Measurements from ENCODE around the gene ZNF691. TPM values are rescaled to one million over a fixed set of nuclear protein-coding genes. Genes with fewer than 3 reads are reported as not detected.
"Not testable (repeated sequence)": the region's sequence is repeated elsewhere in the genome, so short reads cannot be mapped to it uniquely, and the experiment has no call there.

The ZNF691 gene
- total and polyA plus RNA-seq, 9 donors = 7.9 to 14.1 (median 12.3) TPM

DNA sequence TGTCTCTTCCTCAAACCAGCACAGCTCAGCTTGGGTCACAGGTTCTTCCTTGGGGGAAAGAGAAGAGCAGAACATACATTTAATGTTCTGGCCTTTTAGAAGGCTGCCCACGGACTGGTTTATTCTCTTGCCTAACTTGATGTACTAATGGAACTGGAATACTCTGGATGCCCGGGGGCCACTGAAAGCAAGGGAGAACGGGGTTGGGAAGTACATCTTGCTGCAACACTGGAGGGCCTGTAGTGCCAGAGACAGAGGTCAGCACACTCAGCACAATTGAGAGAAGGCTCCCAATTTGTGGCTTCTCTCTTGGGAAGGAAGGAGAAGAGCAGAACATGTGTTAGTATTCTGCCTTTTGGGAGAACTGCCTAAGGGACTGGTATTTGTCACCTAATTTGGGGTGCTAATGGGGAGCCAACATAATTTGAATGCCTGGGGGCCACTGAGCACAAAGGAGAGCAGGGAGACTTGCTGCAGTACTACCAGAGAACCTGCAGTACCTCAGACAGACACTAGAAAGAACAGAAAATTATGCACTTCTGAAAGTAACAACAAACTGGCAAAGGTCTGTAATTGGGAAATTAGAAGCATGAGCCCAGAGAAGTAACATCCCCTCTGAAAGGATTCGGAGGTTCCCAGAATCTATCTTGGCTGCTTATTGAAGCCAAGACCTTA is 14.1 kb downstream of the ZNF691 start:
- Histone ChIP-seq H3K36me3 (no peaks in the 10 kb centered on the region), H3K9me3 (no peaks in the 10 kb centered on the region), H3K27me3 (no peaks in the 10 kb centered on the region), H3K27ac (no peak overlapping the region), H3K4me3 (no peak overlapping the region), H3K4me1 (ENCODE audit: insufficient read depth) (no peaks in the 10 kb centered on the region)
- intact Hi-C loops (cut with DNase I) = no loop called here
- DNase-seq = no peak
- WGBS, 3 donors = 60 to 90% (median 70%) methylated on average over 4 of the region's 4 CpGs
- no peak for TF ChIP-seq POLR2A (IDR thresholded peaks at IDR 0.05)
- TF ChIP-seq, protein P1, sequence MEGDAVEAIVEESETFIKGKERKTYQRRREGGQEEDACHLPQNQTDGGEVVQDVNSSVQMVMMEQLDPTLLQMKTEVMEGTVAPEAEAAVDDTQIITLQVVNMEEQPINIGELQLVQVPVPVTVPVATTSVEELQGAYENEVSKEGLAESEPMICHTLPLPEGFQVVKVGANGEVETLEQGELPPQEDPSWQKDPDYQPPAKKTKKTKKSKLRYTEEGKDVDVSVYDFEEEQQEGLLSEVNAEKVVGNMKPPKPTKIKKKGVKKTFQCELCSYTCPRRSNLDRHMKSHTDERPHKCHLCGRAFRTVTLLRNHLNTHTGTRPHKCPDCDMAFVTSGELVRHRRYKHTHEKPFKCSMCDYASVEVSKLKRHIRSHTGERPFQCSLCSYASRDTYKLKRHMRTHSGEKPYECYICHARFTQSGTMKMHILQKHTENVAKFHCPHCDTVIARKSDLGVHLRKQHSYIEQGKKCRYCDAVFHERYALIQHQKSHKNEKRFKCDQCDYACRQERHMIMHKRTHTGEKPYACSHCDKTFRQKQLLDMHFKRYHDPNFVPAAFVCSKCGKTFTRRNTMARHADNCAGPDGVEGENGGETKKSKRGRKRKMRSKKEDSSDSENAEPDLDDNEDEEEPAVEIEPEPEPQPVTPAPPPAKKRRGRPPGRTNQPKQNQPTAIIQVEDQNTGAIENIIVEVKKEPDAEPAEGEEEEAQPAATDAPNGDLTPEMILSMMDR (IDR thresholded peaks at IDR 0.05) = no peak
- TF ChIP-seq EP300 (IDR thresholded peaks at IDR 0.05) = no peak

DNA sequence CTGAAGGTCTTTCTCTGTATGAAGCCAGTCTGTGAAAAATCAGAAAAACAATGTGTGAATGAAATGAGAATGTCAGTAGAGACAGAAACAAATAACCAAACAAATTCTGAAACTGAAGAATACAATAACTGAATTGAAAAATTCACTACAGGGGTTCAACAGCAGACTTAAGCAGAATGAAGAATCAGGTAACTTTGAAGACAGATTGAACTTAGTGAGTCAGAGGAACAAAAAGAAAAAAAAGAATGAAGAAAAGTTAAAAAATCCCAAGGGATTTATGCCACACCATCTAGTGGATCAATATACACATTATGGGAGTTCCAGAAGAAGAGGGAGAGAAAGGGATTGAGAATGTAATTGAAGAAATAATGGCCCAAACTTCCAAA is 14.6 kb downstream of the ZNF691 start:
- intact Hi-C loops (cut with DNase I) = no loop called here
- Histone ChIP-seq H3K4me3 (no peak overlapping the region), H3K27ac (no peak overlapping the region), H3K36me3 (no peaks in the 10 kb centered on the region), H3K4me1 (ENCODE audit: insufficient read depth) (no peaks in the 10 kb centered on the region), H3K27me3 (no peaks in the 10 kb centered on the region), H3K9me3 (no peaks in the 10 kb centered on the region)
- DNase-seq = no peak
- TF ChIP-seq EP300 (IDR thresholded peaks at IDR 0.05) (no peak), POLR2A (IDR thresholded peaks at IDR 0.05) (no peak)
- TF ChIP-seq, protein P1 (IDR thresholded peaks at IDR 0.05) = no peak

DNA sequence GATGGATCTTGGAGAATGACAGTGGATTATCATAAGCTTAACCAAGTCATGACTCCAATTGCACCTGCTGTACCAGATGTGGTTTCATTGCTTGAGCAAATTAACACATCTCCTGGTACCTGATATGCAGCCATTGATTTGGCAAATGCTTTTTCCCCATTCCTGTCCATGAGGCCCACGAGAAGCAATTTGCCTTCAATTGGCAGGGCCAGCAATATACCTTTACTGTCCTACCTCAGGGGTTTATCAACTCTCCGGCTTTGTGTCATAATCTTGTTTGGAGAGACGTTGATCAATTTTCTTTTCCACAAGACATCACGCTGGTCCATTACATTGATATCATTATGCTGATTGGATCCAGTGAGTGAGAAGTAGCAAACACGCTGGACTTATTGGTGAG is 20.1 kb downstream of the ZNF691 start:
- no peak overlapping the region for H3K4me3 ChIP-seq
- H3K36me3 ChIP-seq = no peaks in the 10 kb centered on the region
- no peaks in the 10 kb centered on the region for H3K9me3 ChIP-seq
- H3K27ac ChIP-seq = no peak overlapping the region
- 81 to 87% (median 83%) methylated on average over 5 of the region's 5 CpGs for WGBS, 3 donors
- TF ChIP-seq, protein P1 (IDR thresholded peaks at IDR 0.05) = no peak
- TF ChIP-seq POLR2A (IDR thresholded peaks at IDR 0.05) = no peak
- no peak for TF ChIP-seq EP300 (IDR thresholded peaks at IDR 0.05)
- no peaks in the 10 kb centered on the region for H3K27me3 ChIP-seq
- H3K4me1 ChIP-seq (ENCODE audit: insufficient read depth) = no peaks in the 10 kb centered on the region
- intact Hi-C loops (cut with DNase I) = no loop called here
- DNase-seq = no peak

DNA sequence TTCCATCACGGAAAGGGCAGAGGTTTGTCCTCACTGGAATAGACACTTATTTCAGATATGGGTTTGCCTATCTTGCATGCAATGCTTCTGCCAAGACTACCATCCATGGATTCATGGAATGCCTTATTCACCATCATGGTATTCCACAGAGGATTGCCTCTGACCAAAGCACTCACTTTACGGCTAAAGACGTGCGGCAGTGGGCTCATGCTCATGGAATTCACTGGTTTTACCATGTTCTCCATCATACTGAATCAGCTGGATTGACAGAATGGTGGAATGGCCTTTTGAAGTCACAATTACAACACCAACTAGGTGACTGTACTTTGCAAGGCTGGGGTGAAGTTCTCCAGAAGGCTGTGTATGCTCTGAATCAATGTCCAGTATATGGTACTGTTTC is 22.1 kb downstream of the ZNF691 start:
- WGBS, 3 donors = 78 to 89% (median 86%) methylated on average over 4 of the region's 4 CpGs
- H3K4me3 ChIP-seq; H3K27me3 ChIP-seq; H3K27ac ChIP-seq; H3K4me1 ChIP-seq (ENCODE audit: insufficient read depth); H3K36me3 ChIP-seq; DNase-seq; intact Hi-C loops (cut with DNase I); H3K9me3 ChIP-seq: not testable (repeated sequence)

DNA sequence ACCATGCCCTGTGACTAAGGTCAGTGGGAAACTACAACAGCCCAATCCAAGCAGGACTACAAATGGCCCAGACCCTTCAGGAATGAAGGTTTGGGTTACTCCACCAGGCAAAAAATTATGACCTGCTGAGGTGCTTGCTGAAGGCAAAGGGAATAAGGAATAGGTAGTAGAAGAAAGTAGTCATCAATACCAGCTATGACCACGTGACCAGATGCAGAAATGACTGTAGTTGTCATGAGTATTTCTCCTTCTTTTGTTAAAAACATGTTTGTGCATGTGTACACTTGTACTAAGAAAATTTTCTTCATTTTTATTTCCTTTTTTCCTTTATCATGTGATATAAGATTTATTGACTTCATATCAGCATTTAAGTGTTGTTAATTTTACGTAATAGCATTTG is 22.8 kb downstream of the ZNF691 start:
- H3K27me3 ChIP-seq; H3K36me3 ChIP-seq; H3K4me1 ChIP-seq (ENCODE audit: insufficient read depth); H3K9me3 ChIP-seq; H3K4me3 ChIP-seq; H3K27ac ChIP-seq; DNase-seq; intact Hi-C loops (cut with DNase I): not testable (repeated sequence)
- 49 to 64% (median 58%) methylated on average over 2 of the region's 2 CpGs for WGBS, 3 donors

DNA sequence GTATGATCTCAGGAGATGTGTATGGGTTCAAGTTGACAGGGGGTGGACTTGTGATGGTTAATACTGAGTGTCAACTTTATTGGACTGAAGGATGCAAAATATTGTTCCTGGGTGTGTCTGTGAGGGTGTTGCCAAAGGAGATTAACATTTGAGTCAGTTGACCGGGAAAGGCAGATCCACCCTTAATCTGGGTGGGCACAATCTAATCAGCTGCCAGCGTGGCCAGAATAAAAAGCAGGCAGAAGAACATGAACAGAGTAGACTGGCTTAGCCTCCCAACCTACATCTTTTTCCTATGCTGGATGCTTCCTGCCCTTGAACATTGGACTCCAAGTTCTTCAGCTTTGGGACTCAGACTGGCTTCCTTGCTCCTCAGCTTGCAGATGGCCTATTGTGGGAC is 23.3 kb downstream of the ZNF691 start:
- H3K4me3 ChIP-seq; H3K9me3 ChIP-seq; DNase-seq; H3K27ac ChIP-seq; H3K4me1 ChIP-seq (ENCODE audit: insufficient read depth); intact Hi-C loops (cut with DNase I); H3K27me3 ChIP-seq; H3K36me3 ChIP-seq: not testable (repeated sequence)
- WGBS, 3 donors = 71 to 77% (median 73%) methylated on average over 2 of the region's 2 CpGs

DNA sequence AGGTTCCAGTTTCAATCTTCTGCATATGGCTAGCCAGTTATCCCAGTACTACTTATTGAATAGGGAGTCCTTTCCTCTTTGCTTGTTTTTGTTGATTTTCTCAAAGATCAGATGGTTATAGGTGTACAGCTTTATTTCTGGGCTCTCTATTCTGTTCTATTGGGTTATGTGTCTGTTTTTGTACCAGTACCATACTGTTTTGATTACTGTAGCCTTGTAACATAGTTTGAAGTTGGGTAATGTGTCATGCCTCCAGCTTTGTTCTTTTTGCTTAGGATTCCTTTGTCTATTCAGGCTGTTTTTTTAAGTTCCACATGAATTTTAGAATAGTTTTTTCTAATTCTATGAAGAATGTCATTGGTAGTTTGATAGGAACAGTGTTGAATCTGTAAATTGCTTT is 26.7 kb downstream of the ZNF691 start:
- H3K4me3 ChIP-seq; H3K4me1 ChIP-seq (ENCODE audit: insufficient read depth); H3K36me3 ChIP-seq; H3K27me3 ChIP-seq; H3K27ac ChIP-seq; intact Hi-C loops (cut with DNase I); H3K9me3 ChIP-seq; DNase-seq: not testable (repeated sequence)
